ENCODE measurements around the gene ZNF622.

The ZNF622 gene

DNA sequence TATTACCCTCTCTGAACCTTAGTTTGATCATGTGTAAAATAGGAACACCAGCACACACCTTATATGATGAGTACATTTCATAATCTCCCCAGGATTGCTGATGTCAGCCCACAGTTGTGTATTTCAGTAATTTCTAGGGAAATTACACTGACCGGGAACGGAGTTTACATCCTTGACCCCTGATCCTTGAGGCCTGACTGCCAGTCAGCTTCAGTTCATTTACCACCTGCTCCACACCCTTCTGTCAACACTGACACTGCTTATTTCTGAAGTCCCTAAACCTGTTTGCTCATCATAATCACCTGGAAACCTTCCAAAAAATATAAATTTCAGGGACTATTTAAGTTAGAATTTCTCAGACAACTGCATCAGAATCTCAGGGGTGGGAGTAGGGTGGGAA, 55.3 kb downstream of the ZNF622 start:
- Histone ChIP-seq H3K27me3 (ENCODE audit: control insufficient read depth in 3 of 3, insufficient read depth in 3 of 3, low read depth in 1 of 3, low read length in 3 of 3) (peaks cover 0 to 3% (median 0%) of the 10 kb centered on the region in 3 experiments), H3K27ac (replicated peaks; ENCODE audit: low read length) (no peak overlapping the region), H3K4ac (ENCODE audit: low read length) (no peak overlapping the region), H2BK12ac (ENCODE audit: low read length) (no peak overlapping the region), H3K18ac (ENCODE audit: low read length) (no peak overlapping the region), H3K9ac (ENCODE audit: low read depth, low read length, poor library complexity) (no peak overlapping the region), H2AFZ (ENCODE audit: low read length) (no peak overlapping the region), H2BK15ac (ENCODE audit: low read length) (no peak overlapping the region), H3K14ac (ENCODE audit: low read length) (no peak overlapping the region), H3K4me1 (ENCODE audit: control insufficient read depth in 2 of 2, insufficient read depth in 1 of 2, low read depth in 1 of 2, low read length in 2 of 2) (no peaks in the 10 kb centered on the region), H4K8ac (ENCODE audit: low read depth, low read length) (no peak overlapping the region), H3K36me3 (replicated peaks in 1 of 2; ENCODE audit: control insufficient read depth in 2 of 2, insufficient read depth in 2 of 2, low read length in 2 of 2) (no peaks in the 10 kb centered on the region), H2BK5ac (ENCODE audit: low read length) (no peak overlapping the region), H3K23ac (ENCODE audit: low read depth, low read length, poor library complexity) (no peak overlapping the region), H4K91ac (ENCODE audit: low read depth, low read length, poor library complexity) (no peak overlapping the region), H3K9me3 (replicated peaks in 1 of 2; ENCODE audit: control insufficient read depth in 2 of 2, insufficient read depth in 1 of 2, low read depth in 1 of 2, low read length in 2 of 2) (no peaks in the 10 kb centered on the region), H3K79me1 (ENCODE audit: low read depth, low read length) (no peaks in the 10 kb centered on the region), H3K4me3 (ENCODE audit: low read length in 2 of 2) (no peak overlapping the region), H2BK120ac (ENCODE audit: low read depth, low read length) (no peak overlapping the region), H2AK5ac (ENCODE audit: low read depth, low read length) (no peak overlapping the region), H3K4me2 (ENCODE audit: insufficient read depth, low read length, poor library complexity, severe bottlenecking) (no peak overlapping the region)
- no CpG with 5 or more reads among the region's 2 CpGs for WGBS, 2 donors (ENCODE audit: extremely low coverage in 2 of 2, insufficient read length in 2 of 2, insufficient replicate concordance in 1 of 2)
- no peak for DNase-seq (ENCODE audit: low spot score)

DNA sequence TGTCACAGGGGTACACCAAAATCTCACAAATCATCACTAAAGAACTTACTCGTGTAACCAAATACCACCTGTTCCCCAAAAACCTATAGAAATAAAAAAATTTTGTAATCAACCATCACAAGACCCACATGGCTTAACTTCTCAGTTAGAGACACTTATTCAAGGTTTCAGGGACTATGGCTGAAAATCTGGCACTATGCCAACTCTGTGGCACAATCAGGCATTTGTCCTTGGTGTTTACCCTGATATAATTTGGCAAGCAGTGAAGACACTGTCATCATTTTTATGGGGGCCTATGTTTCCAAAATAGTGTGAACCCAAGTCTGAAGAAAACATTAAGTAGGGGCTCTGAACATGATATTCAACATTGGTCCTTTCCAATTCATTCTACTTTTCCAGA, 59.0 kb downstream of the ZNF622 start:
- Histone ChIP-seq H3K14ac (ENCODE audit: low read length) (no peak overlapping the region), H2AK5ac (ENCODE audit: low read depth, low read length) (no peak overlapping the region), H3K27me3 (ENCODE audit: control insufficient read depth in 3 of 3, insufficient read depth in 3 of 3, low read depth in 1 of 3, low read length in 3 of 3) (no peaks in the 10 kb centered on the region), H3K4me1 (ENCODE audit: control insufficient read depth in 2 of 2, insufficient read depth in 1 of 2, low read depth in 1 of 2, low read length in 2 of 2) (no peaks in the 10 kb centered on the region), H2AFZ (ENCODE audit: low read length) (no peak overlapping the region), H2BK12ac (ENCODE audit: low read length) (no peak overlapping the region), H3K4me3 (ENCODE audit: low read length in 2 of 2) (no peak overlapping the region), H3K9me3 (replicated peaks in 1 of 2; ENCODE audit: control insufficient read depth in 2 of 2, insufficient read depth in 1 of 2, low read depth in 1 of 2, low read length in 2 of 2) (no peaks in the 10 kb centered on the region), H2BK120ac (ENCODE audit: low read depth, low read length) (no peak overlapping the region), H4K8ac (ENCODE audit: low read depth, low read length) (no peak overlapping the region), H3K36me3 (replicated peaks in 1 of 2; ENCODE audit: control insufficient read depth in 2 of 2, insufficient read depth in 2 of 2, low read length in 2 of 2) (no peaks in the 10 kb centered on the region), H3K4me2 (ENCODE audit: insufficient read depth, low read length, poor library complexity, severe bottlenecking) (no peak overlapping the region), H3K4ac (ENCODE audit: low read length) (no peak overlapping the region), H3K23ac (ENCODE audit: low read depth, low read length, poor library complexity) (no peak overlapping the region), H3K79me1 (ENCODE audit: low read depth, low read length) (no peaks in the 10 kb centered on the region), H2BK15ac (ENCODE audit: low read length) (no peak overlapping the region), H3K18ac (ENCODE audit: low read length) (no peak overlapping the region), H2BK5ac (ENCODE audit: low read length) (no peak overlapping the region), H4K91ac (ENCODE audit: low read depth, low read length, poor library complexity) (no peak overlapping the region), H3K27ac (replicated peaks; ENCODE audit: low read length) (no peak overlapping the region), H3K9ac (ENCODE audit: low read depth, low read length, poor library complexity) (no peak overlapping the region)
- no peak for DNase-seq (ENCODE audit: low spot score)
- no CpG with 5 or more reads among the region's 1 CpG for WGBS, 2 donors (ENCODE audit: extremely low coverage in 2 of 2, insufficient read length in 2 of 2, insufficient replicate concordance in 1 of 2)

DNA sequence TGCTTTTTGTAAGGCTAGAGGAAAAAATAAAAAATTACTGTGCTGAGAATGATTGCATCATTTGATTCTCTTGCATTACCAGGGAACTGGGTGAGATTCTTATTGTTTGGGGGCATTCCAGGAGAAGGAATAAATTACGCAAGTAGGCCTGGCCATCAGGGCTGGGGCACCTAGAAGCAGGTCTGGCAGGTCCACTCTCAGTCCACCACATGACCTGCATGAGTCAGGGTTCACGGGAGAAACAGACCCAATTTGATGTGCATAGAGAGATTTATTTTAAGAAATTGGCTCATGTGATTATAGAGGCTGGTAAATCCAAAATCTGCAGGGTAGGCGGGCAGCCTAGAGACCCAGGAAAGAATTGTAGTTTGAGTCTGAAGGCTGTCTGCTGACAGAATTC, 59.6 kb downstream of the ZNF622 start:
- H3K27ac ChIP-seq (replicated peaks; ENCODE audit: low read length) = no peak overlapping the region
- H3K23ac ChIP-seq (ENCODE audit: low read depth, low read length, poor library complexity) = no peak overlapping the region
- H2BK15ac ChIP-seq (ENCODE audit: low read length) = no peak overlapping the region
- no peak overlapping the region for H3K4me3 ChIP-seq (ENCODE audit: low read length in 2 of 2)
- no peak overlapping the region for H3K14ac ChIP-seq (ENCODE audit: low read length)
- H2AFZ ChIP-seq (ENCODE audit: low read length) = no peak overlapping the region
- WGBS, 2 donors (ENCODE audit: extremely low coverage in 2 of 2, insufficient read length in 2 of 2, insufficient replicate concordance in 1 of 2) = no CpG with 5 or more reads among the region's 3 CpGs
- no peak overlapping the region for H2AK5ac ChIP-seq (ENCODE audit: low read depth, low read length)
- no peaks in the 10 kb centered on the region for H3K79me1 ChIP-seq (ENCODE audit: low read depth, low read length)
- H3K9ac ChIP-seq (ENCODE audit: low read depth, low read length, poor library complexity) = no peak overlapping the region
- no peak overlapping the region for H2BK12ac ChIP-seq (ENCODE audit: low read length)
- H2BK5ac ChIP-seq (ENCODE audit: low read length) = no peak overlapping the region
- DNase-seq (ENCODE audit: low spot score) = no peak
- H4K91ac ChIP-seq (ENCODE audit: low read depth, low read length, poor library complexity) = no peak overlapping the region
- no peaks in the 10 kb centered on the region for H3K4me1 ChIP-seq (ENCODE audit: control insufficient read depth in 2 of 2, insufficient read depth in 1 of 2, low read depth in 1 of 2, low read length in 2 of 2)
- H3K36me3 ChIP-seq (replicated peaks in 1 of 2; ENCODE audit: control insufficient read depth in 2 of 2, insufficient read depth in 2 of 2, low read length in 2 of 2) = no peaks in the 10 kb centered on the region
- no peak overlapping the region for H3K18ac ChIP-seq (ENCODE audit: low read length)
- H3K27me3 ChIP-seq (ENCODE audit: control insufficient read depth in 3 of 3, insufficient read depth in 3 of 3, low read depth in 1 of 3, low read length in 3 of 3) = no peaks in the 10 kb centered on the region
- no peak overlapping the region for H2BK120ac ChIP-seq (ENCODE audit: low read depth, low read length)
- no peak overlapping the region for H3K4ac ChIP-seq (ENCODE audit: low read length)
- H3K4me2 ChIP-seq (ENCODE audit: insufficient read depth, low read length, poor library complexity, severe bottlenecking) = no peak overlapping the region
- no peak overlapping the region for H4K8ac ChIP-seq (ENCODE audit: low read depth, low read length)
- H3K9me3 ChIP-seq (replicated peaks in 1 of 2; ENCODE audit: control insufficient read depth in 2 of 2, insufficient read depth in 1 of 2, low read depth in 1 of 2, low read length in 2 of 2) = no peaks in the 10 kb centered on the region

All from neuronal stem cell (in vitro differentiated cells).